Activated CD4-positive, alpha-beta T cell treated with anti-CD3 and anti-CD28 coated beads, Interleukin-2, amount 10 ng/mL, durations not matched to agents 24 days and 14 days (primary cell): ENCODE data around the gene NENF. TPM values are rescaled to one million over a fixed set of nuclear protein-coding genes. Genes with fewer than 3 reads are reported as not detected.

ENCODE experiments used
- DNase-seq: peaks from one replicate; pipeline ENCODE4 v3.0.0; 2022
- H3K27ac Mint-ChIP-seq: one replicate; pipeline ENCODE4 v1.8.0; 2022; ENCODE audit warnings: mild to moderate bottlenecking, mixed read lengths
- H3K27me3 Mint-ChIP-seq: one replicate; pipeline ENCODE4 v1.8.0; 2022; ENCODE audit warnings: mixed read lengths
- H3K36me3 Mint-ChIP-seq: one replicate; pipeline ENCODE4 v1.8.0; 2022; ENCODE audit warnings: low read depth, mild to moderate bottlenecking, mixed read lengths
- H3K4me1 Mint-ChIP-seq: one replicate; pipeline ENCODE4 v1.8.0; 2021; ENCODE audit warnings: mixed read lengths
- H3K4me3 Mint-ChIP-seq: one replicate; pipeline ENCODE4 v1.8.0; 2022; ENCODE audit warnings: mild to moderate bottlenecking, moderate library complexity, mixed read lengths
- H3K9me3 Mint-ChIP-seq: one replicate; pipeline ENCODE4 v1.8.0; 2021; ENCODE audit warnings: mixed read lengths
- intact Hi-C: fragments of 100-400 bp; cut with micrococcal nuclease; formaldehyde crosslinking; loops from one replicate; pipeline ENCODE4 v1.15.1; 2023
- total RNA-seq: library from RNA; stranded (reverse); gene quantifications from 2 replicates; pipeline ENCODE4 v1.2.3, GENCODE V29; 2022

Gene NENF
- total RNA-seq, 1 donor from 2014 or later, result 36.1 TPM

- H3K4me1 Mint-ChIP-seq, result peaks cover 8% of the 10 kb centered on the region
- DNase-seq, result no peak
- no peaks in the 10 kb centered on the region for H3K27me3 Mint-ChIP-seq
- H3K27ac Mint-ChIP-seq, result no peak overlapping the region
- peaks cover 11% of the 10 kb centered on the region for H3K36me3 Mint-ChIP-seq
- H3K9me3 Mint-ChIP-seq, result no peaks in the 10 kb centered on the region
- intact Hi-C loops, result no loop called here
- no peak overlapping the region for H3K4me3 Mint-ChIP-seq
Observed at GRCh38 chr1:212440419-212440818, 7.7 kb downstream of the NENF start.

- no peaks in the 10 kb centered on the region for H3K27me3 Mint-ChIP-seq
Observed at GRCh38 chr1:212442408-212442807, 9.7 kb downstream of the NENF start.

GRCh38 chr1:212446333-212446732 is 13.6 kb downstream of the NENF start:
- Mint-ChIP-seq H3K36me3 (peaks cover 16% of the 10 kb centered on the region), H3K27me3 (no peaks in the 10 kb centered on the region), H3K9me3 (no peaks in the 10 kb centered on the region), H3K27ac (no peak overlapping the region), H3K4me1 (no peaks in the 10 kb centered on the region), H3K4me3 (no peak overlapping the region)
- DNase-seq, result no peak
- intact Hi-C loops, result no loop called here

More at GRCh38 chr1:212442408-212442807, 9.7 kb downstream of the NENF start:
- Mint-ChIP-seq H3K27ac (no peak overlapping the region), H3K4me1 (peaks cover 5% of the 10 kb centered on the region), H3K36me3 (peaks cover 16% of the 10 kb centered on the region), H3K4me3 (no peak overlapping the region), H3K9me3 (no peaks in the 10 kb centered on the region)
- no peak for DNase-seq
- intact Hi-C loops, result no loop called here

GRCh38 chr1:212447478-212447877 is 14.8 kb downstream of the NENF start:
- H3K27me3 Mint-ChIP-seq, result no peaks in the 10 kb centered on the region
- no peak overlapping the region for H3K27ac Mint-ChIP-seq
- peaks cover 2% of the 10 kb centered on the region for H3K4me1 Mint-ChIP-seq
- DNase-seq, result no peak
- peaks cover 16% of the 10 kb centered on the region for H3K36me3 Mint-ChIP-seq
- no peak overlapping the region for H3K4me3 Mint-ChIP-seq
- intact Hi-C loops, result no loop called here
- no peaks in the 10 kb centered on the region for H3K9me3 Mint-ChIP-seq

GRCh38 chr1:212450331-212450881 is 17.7 kb downstream of the NENF start:
- Mint-ChIP-seq H3K4me3 (no peak overlapping the region), H3K36me3 (peaks cover 4% of the 10 kb centered on the region), H3K4me1 (peaks cover 2% of the 10 kb centered on the region), H3K27me3 (no peaks in the 10 kb centered on the region), H3K27ac (no peak overlapping the region), H3K9me3 (no peaks in the 10 kb centered on the region)
- intact Hi-C loops, result loop anchor here (2.0 kb wide), 1 partner anchor 16 kb away; no protein-coding TSS in a partner anchor
- DNase-seq, result no peak

GRCh38 chr1:212451416-212452322 is 18.9 kb downstream of the NENF start:
- DNase-seq, result no peak
- H3K4me3 Mint-ChIP-seq, result no peak overlapping the region
- H3K27ac Mint-ChIP-seq, result no peak overlapping the region
- H3K4me1 Mint-ChIP-seq, result peaks cover 2% of the 10 kb centered on the region
- no peaks in the 10 kb centered on the region for H3K27me3 Mint-ChIP-seq
- H3K9me3 Mint-ChIP-seq, result no peaks in the 10 kb centered on the region
- intact Hi-C loops, result loop anchor here (2.0 kb wide), 1 partner anchor 17 kb away; no protein-coding TSS in a partner anchor
- no peaks in the 10 kb centered on the region for H3K36me3 Mint-ChIP-seq

- Mint-ChIP-seq H3K9me3 (no peaks in the 10 kb centered on the region), H3K27ac (no peak overlapping the region), H3K27me3 (no peaks in the 10 kb centered on the region), H3K36me3 (no peaks in the 10 kb centered on the region), H3K4me3 (no peak overlapping the region), H3K4me1 (peaks cover 2% of the 10 kb centered on the region)
- intact Hi-C loops, result no loop called here
- no peak for DNase-seq
Observed at GRCh38 chr1:212452323-212453155, 19.8 kb downstream of the NENF start.

GRCh38 chr1:212453156-212453857 is 20.6 kb downstream of the NENF start:
- DNase-seq, result no peak
- Mint-ChIP-seq H3K36me3 (no peaks in the 10 kb centered on the region), H3K9me3 (no peaks in the 10 kb centered on the region), H3K27ac (no peak overlapping the region), H3K4me1 (peaks cover 2% of the 10 kb centered on the region), H3K4me3 (no peak overlapping the region), H3K27me3 (no peaks in the 10 kb centered on the region)
- intact Hi-C loops, result no loop called here

GRCh38 chr1:212454741-212455140 is 22.0 kb downstream of the NENF start:
- intact Hi-C loops, result loop anchor here (5.0 kb wide), 2 partner anchors 152 to 757 kb away; no protein-coding TSS in a partner anchor
- Mint-ChIP-seq H3K27ac (no peak overlapping the region), H3K36me3 (no peaks in the 10 kb centered on the region), H3K4me1 (peaks cover 12% of the 10 kb centered on the region), H3K27me3 (no peaks in the 10 kb centered on the region), H3K9me3 (no peaks in the 10 kb centered on the region), H3K4me3 (no peak overlapping the region)
- DNase-seq, result no peak

- H3K27me3 Mint-ChIP-seq, result no peaks in the 10 kb centered on the region
- no peaks in the 10 kb centered on the region for H3K36me3 Mint-ChIP-seq
- H3K4me1 Mint-ChIP-seq, result peaks cover 12% of the 10 kb centered on the region
- intact Hi-C loops, result loop anchor here (5.0 kb wide), 2 partner anchors 153 to 758 kb away; no protein-coding TSS in a partner anchor
- H3K27ac Mint-ChIP-seq, result no peak overlapping the region
- H3K9me3 Mint-ChIP-seq, result no peaks in the 10 kb centered on the region
- no peak for DNase-seq
- no peak overlapping the region for H3K4me3 Mint-ChIP-seq
Observed at GRCh38 chr1:212455401-212455800, 22.7 kb downstream of the NENF start.

- peak; percentile 95 for DNase-seq
- H3K27me3 Mint-ChIP-seq, result no peaks in the 10 kb centered on the region
- intact Hi-C loops, result loop anchor here (1.0 to 5.0 kb wide), 6 partner anchors 88 to 776 kb away; no protein-coding TSS in a partner anchor
- H3K4me3 Mint-ChIP-seq, result no peak overlapping the region
- peaks cover 12% of the 10 kb centered on the region for H3K4me1 Mint-ChIP-seq
- H3K36me3 Mint-ChIP-seq, result no peaks in the 10 kb centered on the region
- H3K9me3 Mint-ChIP-seq, result no peaks in the 10 kb centered on the region
- no peak overlapping the region for H3K27ac Mint-ChIP-seq
Observed at GRCh38 chr1:212455803-212456528, 23.2 kb downstream of the NENF start.

GRCh38 chr1:212457740-212458338 is 25.1 kb downstream of the NENF start:
- Mint-ChIP-seq H3K4me3 (no peak overlapping the region), H3K27me3 (no peaks in the 10 kb centered on the region), H3K4me1 (peaks cover 10% of the 10 kb centered on the region), H3K27ac (no peak overlapping the region), H3K9me3 (no peaks in the 10 kb centered on the region), H3K36me3 (no peaks in the 10 kb centered on the region)
- intact Hi-C loops, result loop anchor here (2.0 to 5.0 kb wide), 3 partner anchors 156 to 761 kb away; no protein-coding TSS in a partner anchor
- DNase-seq, result peak; percentile 86
